Muscle of leg (tissue), 16 donors: ENCODE measurements around the gene ZNF112. TPM values are rescaled to one million over a fixed set of nuclear protein-coding genes. Genes with fewer than 3 reads are reported as not detected.
"Not testable (repeated sequence)": the region's sequence is repeated elsewhere in the genome, so short reads cannot be mapped to it uniquely, and the experiment has no call there.

Source experiments
- DNase-seq: peaks from one replicate; pipeline ENCODE4 v3.0.0; 2013
- H3K27ac ChIP-seq: one replicate; pipeline ENCODE4 v1.5.1; 2013; ENCODE audit warnings: mild to moderate bottlenecking, low read length, control low read depth
- H3K27me3 ChIP-seq: one replicate; pipeline ENCODE4 v1.6.1; 2013; ENCODE audit warnings: low read length; ENCODE audit not compliant: control insufficient read depth, insufficient read depth
- H3K36me3 ChIP-seq: one replicate; pipeline ENCODE4 v1.6.1; 2013; ENCODE audit warnings: low read length; ENCODE audit not compliant: control insufficient read depth, insufficient read depth
- H3K4me1 ChIP-seq: one replicate; pipeline ENCODE4 v1.6.1; 2013; ENCODE audit warnings: low read length; ENCODE audit not compliant: control insufficient read depth, insufficient read depth
- H3K4me3 ChIP-seq: one replicate; pipeline ENCODE4 v1.5.1; 2013; ENCODE audit warnings: low read length, control low read depth
- H3K9me3 ChIP-seq: replicated peaks from 2 replicates; pipeline ENCODE4 v1.6.1; 2013; ENCODE audit warnings: low read depth, low read length; ENCODE audit not compliant: control insufficient read depth
- WGBS: methylation state at CpG from one replicate; pipeline ENCODE4 v1.1.5; 2013; ENCODE audit warnings: missing lambda C conversion rate; ENCODE audit not compliant: insufficient coverage; 5-methylcytosine and 5-hydroxymethylcytosine counted together
- long read RNA-seq, 11 donors: transcript quantifications; one replicate each; lab custom pipeline, GENCODE V29; 2026
- polyA plus RNA-seq, 8 donors: library from polyadenylated mRNA; unstranded; fragments of 120-200 nt; gene quantifications; one replicate each; pipeline versions ENCODE4 v1.2.1 to v1.2.3, GENCODE V29; 2013; ENCODE audit warnings: inconsistent platforms in 1 of 8, low replicate concordance in 1 of 8; ENCODE audit not compliant: insufficient read length in 8 of 8, insufficient read depth in 1 of 8
- total RNA-seq: library from RNA; stranded (reverse); fragments of 120-200 nt; gene quantifications from one replicate; pipeline ENCODE4 v1.2.4, GENCODE V29; 2013

Gene ZNF112
- total RNA-seq (8.9 TPM), polyA plus RNA-seq (1 to 10 TPM; 4.9 to 6.4 (median 6.0) TPM)
- long read RNA-seq, donor 1, partial matches to known transcripts = 0 of 3 reads
- long read RNA-seq, donor 1, other reads (novel, unspliced or antisense) = 0 of 3 reads
- long read RNA-seq, donor 2 = 0 reads
- long read RNA-seq, donor 3, partial matches to known transcripts = 0 of 1 reads
- long read RNA-seq, donor 3, other reads (novel, unspliced or antisense) = 0 of 1 reads
- long read RNA-seq, donor 4 = 0 reads
- long read RNA-seq, donor 5, partial matches to known transcripts = 0 of 2 reads
- long read RNA-seq, donor 5, other reads (novel, unspliced or antisense) = 0 of 2 reads
- long read RNA-seq, donor 6, partial matches to known transcripts = 0 of 4 reads
- long read RNA-seq, donor 6, other reads (novel, unspliced or antisense) = 0 of 4 reads
- long read RNA-seq, donor 7, partial matches to known transcripts = 0 of 3 reads
- long read RNA-seq, donor 7, other reads (novel, unspliced or antisense) = 0 of 3 reads
- long read RNA-seq, donor 8 = 0 reads
- long read RNA-seq, donor 9 = 0 reads
- long read RNA-seq, donor 10, partial matches to known transcripts = 0 of 3 reads
- long read RNA-seq, donor 10, other reads (novel, unspliced or antisense) = 0 of 3 reads
- long read RNA-seq, donor 11 = 0 reads

DNA sequence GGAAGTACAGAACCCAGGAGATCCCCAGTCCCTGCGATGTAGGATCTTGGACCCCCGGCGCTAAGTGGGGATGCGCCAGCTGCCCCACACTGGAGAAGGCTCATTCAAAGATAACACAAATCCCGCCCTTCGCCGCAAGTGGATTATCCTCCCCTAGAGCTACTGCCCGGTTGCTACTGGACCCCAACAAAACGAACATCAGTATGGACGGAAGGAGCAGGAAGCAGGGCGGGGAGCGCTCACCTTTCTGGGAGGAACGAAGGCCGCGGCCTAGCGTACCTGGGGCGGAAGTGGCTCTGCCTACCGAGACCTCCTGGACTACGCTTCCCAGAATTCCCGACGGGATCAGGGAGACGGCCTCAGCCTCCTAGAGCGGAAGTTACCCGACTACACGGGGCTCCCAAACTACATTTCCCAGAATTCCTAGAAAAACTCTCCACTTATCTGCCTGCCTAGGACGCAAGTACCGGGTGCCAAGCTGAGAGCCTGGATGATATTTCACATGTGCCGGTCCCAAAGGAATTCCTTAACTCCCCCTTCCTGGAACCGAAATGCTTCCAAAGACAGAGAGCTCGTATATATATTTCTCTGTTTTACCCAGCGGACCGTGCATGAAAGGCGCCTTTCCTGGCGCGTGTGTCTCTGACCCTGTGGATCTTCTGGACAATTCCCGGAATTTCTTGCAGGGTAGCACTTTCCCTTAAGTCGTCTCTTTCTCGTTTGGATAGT is at the start of gene ZNF112:
ZNF112 (minus strand) TSS at position 298 of the 729 bp plus-strand sequence. CDS start 16,141 bp downstream, outside the sequence.
- WGBS = 0% methylated on average over 26 of the region's 38 CpGs

DNA sequence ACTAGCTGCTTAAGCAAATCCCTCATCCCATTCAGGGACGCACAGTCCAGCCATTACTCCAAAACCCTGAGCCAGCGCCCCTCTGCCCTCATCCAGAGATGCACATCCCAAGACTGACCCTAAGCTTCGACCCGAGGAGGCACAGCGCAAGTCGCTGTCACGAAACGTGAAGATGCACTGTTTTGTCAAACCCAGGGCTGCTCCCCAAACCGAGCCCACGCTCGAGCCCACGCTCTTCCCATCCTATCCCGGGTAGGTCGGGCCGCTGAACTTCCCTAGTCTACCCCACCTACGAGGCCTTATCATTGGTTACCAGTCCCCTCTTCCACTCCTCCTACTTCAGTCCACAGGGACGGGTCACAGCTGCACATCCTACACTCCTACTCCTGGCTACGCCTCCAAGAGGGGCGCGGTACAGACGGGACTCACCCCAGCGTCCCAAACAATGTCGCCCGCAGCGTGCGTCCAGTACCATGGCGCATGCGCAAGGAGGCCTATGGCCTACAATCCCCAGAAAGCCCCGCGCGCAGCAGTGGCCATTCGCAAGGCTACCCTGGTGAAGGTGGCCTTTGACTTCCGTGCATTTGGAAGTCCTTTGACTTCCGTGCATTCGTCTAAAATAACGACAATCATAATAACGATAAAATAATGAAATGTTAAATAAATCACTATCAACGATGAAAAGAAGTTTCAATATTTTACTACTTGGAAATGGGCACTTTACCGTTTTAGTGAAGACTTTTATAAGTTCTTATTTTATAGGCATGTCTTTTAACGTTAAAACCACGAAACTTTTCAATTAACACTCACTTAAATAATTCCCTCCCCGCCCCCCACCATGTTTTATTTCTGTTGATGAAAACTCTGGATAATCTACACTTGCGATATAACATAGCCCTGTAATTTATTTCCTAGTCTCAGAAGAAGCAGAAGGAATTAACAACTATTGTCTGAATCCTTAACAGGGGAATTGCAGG is 44.9 kb upstream of the ZNF112 start, which contains the start of gene ZNF285:
ZNF285 (minus strand) TSS at position 470 of the 977 bp plus-strand sequence. CDS start 4,395 bp downstream, outside the sequence.
- DNase-seq = peak; percentile 99
- Histone ChIP-seq H3K4me3 (peak within 1 kb of the TSS; percentile 54), H3K36me3 (peaks cover 3% of the 10 kb centered on the region), H3K27ac (peak within 1 kb of the TSS; percentile 77), H3K4me1 (peaks cover 3% of the 10 kb centered on the region), H3K9me3 (no peaks in the 10 kb centered on the region), H3K27me3 (no peaks in the 10 kb centered on the region)
- WGBS = under 1% methylated on average over 28 of the region's 43 CpGs

More for the DNA sequence above, at the start of gene ZNF112:
- Histone ChIP-seq H3K4me1 (peaks cover 2% of the 10 kb centered on the region), H3K27ac (peak within 1 kb of the TSS; percentile 65), H3K27me3 (no peaks in the 10 kb centered on the region), H3K4me3 (peak within 1 kb of the TSS; percentile 78), H3K9me3 (peaks cover 8% of the 10 kb centered on the region), H3K36me3 (no peaks in the 10 kb centered on the region)
- DNase-seq = peak; percentile 99

DNA sequence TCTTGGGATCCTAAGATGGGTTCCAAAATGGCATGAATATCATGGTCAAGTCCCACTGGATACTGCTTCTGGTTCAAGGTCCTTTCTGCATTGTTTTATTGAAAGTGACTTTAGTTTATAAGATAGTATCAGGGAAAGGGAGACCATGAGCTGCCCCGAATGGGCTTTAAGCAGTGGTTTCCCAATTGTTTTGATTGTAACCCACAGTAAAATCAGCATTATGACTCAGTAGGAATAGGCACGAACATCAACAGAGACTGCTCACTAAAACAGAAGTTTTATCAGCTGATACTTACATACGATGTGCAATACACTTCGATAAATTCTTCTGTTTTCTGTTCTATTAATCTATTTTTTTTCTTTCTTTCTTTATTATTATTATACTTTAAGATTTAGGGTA is 32.8 kb upstream of the ZNF112 start:
- H3K9me3 ChIP-seq, H3K27me3 ChIP-seq, H3K4me3 ChIP-seq, H3K4me1 ChIP-seq, H3K27ac ChIP-seq, DNase-seq: not testable (repeated sequence)
- WGBS = no CpG with 5 or more reads among the region's 4 CpGs
- peaks cover 15% of the 10 kb centered on the region for H3K36me3 ChIP-seq

DNA sequence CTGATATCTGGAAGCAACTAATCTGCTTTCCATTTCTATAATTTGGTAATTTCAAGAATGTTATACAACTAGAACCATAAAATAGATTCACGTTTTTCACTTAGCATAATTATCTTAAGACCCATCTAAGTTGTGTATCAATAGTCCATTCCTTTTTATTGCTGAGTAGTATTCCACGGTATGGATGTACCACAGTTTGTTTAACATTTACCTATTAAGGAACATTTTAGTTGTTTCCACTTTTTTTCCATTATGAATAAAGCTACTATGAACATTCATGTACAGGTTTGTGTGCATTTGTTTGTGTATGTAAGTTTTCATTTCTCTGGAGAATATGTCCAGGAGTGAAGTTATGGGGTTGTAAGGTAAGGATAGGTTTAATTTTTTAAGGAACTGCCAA is 18.3 kb upstream of the ZNF112 start:
- WGBS = no CpG with 5 or more reads among the region's 2 CpGs
- DNase-seq = no peak
- no peaks in the 10 kb centered on the region for H3K4me1 ChIP-seq
- H3K27ac ChIP-seq = no peak overlapping the region
- no peaks in the 10 kb centered on the region for H3K36me3 ChIP-seq
- peaks cover 4% of the 10 kb centered on the region for H3K9me3 ChIP-seq
- H3K27me3 ChIP-seq = no peaks in the 10 kb centered on the region
- no peak overlapping the region for H3K4me3 ChIP-seq

DNA sequence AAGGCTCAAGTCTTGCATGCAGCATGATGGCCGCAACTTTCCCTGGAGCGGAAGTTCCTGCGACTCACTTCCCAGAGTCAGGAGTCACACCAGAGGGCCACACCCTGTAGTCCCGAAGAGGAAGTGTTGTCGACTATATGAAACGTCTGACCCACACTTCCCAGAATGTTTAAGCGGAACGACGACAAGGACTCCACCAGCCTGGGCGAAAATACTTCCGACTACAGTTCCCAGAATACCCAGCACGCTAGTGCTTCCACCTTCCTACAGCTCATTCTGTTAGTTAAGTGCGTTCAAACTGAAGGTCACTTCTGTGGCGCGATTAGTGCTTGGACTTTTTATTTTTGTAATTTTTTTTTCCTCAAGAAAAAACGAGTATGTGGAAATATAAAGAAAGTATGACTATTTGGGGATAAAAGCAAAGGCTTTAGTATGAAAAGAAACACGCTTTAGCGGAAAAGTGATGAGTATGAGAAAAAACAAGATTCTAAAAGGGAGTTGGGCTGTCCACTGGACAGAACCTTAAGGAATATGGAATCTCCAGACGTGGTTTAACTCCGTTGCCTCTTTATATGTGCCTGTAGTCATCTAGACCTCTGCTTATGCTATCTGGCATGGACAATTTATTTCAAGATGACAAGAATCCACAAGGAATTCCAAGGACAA is 15.5 kb upstream of the ZNF112 start:
- DNase-seq = no peak
- no peaks in the 10 kb centered on the region for H3K36me3 ChIP-seq
- H3K27ac ChIP-seq = no peak overlapping the region
- H3K27me3 ChIP-seq = no peaks in the 10 kb centered on the region
- H3K4me3 ChIP-seq = no peak overlapping the region
- WGBS = 68% methylated on average over 15 of the region's 20 CpGs
- no peaks in the 10 kb centered on the region for H3K4me1 ChIP-seq
- peaks cover 2% of the 10 kb centered on the region for H3K9me3 ChIP-seq

DNA sequence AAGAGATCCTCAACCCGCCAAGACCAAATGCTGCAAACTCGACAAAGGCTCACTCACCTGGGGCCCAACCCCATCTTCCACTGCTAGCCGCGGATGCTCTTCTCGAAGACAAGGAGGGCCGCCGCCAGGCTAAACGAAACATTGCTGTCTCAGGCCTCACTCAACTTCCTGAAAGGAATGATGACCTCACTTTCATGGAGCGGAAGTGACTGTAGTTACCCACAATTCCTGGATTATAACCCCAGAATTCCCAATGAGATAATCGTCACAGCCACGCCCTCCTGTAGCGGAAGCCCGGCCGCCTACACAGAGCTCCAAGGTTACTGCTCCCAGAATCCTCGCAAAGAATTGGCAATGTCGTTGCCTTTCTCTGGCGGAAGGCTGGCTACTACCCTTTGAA is 10.5 kb upstream of the ZNF112 start:
- DNase-seq = no peak
- 71% methylated on average over 11 of the region's 17 CpGs for WGBS
- H3K27ac ChIP-seq = no peak overlapping the region
- H3K27me3 ChIP-seq = no peaks in the 10 kb centered on the region
- H3K9me3 ChIP-seq = peaks cover 2% of the 10 kb centered on the region
- no peaks in the 10 kb centered on the region for H3K4me1 ChIP-seq
- no peaks in the 10 kb centered on the region for H3K36me3 ChIP-seq
- H3K4me3 ChIP-seq = no peak overlapping the region

DNA sequence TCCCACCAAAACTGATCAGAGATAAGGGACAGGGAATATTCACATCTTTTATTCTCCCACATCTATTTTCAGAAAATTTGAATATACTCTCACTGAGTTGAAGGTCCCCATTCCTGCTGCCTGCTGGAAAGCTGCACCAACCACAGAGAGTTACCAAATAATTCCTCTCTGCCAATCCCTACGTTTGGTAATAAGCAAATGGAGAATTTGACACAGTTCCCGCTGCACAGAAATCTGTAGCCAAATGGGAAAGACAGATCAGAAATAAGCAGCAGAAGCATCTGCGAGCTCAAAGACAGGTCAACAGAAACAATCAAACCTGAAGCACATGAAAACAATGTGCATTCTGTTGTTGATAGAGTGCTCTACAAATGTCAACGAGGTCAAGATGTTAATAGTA is 9.9 kb downstream of the ZNF112 start:
- H3K27ac ChIP-seq = no peak overlapping the region
- no peak for DNase-seq
- H3K36me3 ChIP-seq = peaks cover 4% of the 10 kb centered on the region
- WGBS = 80% methylated on average over 1 of the region's 4 CpGs
- no peak overlapping the region for H3K4me3 ChIP-seq
- no peaks in the 10 kb centered on the region for H3K27me3 ChIP-seq
- H3K4me1 ChIP-seq = no peaks in the 10 kb centered on the region
- H3K9me3 ChIP-seq = peaks cover 58% of the 10 kb centered on the region

DNA sequence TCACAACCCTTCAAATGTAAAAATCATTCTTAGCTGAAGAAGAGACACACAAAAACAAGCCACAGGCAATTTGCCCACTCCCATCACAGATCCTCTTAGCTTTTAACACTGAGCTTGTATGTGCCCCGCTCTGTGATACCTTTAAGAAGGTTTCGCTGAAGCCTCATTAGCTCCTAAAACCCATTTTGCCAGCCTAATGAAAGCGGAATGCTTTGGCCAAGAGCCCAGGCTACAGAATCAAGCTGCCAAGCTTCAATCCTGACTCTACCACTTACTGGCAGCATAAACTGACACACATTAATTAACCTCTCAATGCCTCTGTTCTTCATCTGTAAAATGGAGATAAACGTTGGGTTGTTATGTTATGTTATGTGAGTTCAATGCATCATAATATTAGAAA is 10.5 kb downstream of the ZNF112 start:
- no peaks in the 10 kb centered on the region for H3K27me3 ChIP-seq
- peaks cover 4% of the 10 kb centered on the region for H3K36me3 ChIP-seq
- no peak for DNase-seq
- H3K9me3 ChIP-seq = peaks cover 57% of the 10 kb centered on the region
- no peak overlapping the region for H3K4me3 ChIP-seq
- 92% methylated on average over 3 of the region's 4 CpGs for WGBS
- no peaks in the 10 kb centered on the region for H3K4me1 ChIP-seq
- H3K27ac ChIP-seq = no peak overlapping the region

DNA sequence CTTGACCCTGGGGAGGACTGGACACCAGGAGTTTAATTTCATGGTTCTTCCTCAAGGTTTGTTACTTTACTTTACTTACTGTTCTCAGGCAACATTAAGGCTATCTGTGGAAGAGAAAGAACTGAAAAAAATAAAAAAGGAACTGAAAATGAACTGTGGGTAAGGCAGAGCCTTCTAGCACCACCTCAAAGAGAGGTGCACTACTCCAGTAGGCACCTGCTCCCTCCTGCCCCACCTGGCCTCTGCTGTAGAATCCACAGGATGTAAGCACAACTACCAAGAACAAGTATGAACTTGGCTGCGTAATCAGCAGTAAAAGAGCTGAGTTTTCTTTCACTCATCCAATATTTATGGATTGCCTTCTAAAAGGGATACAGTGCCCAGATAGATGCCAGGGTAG is 12.2 kb downstream of the ZNF112 start:
- DNase-seq = no peak
- WGBS = no CpG with 5 or more reads among the region's 1 CpG
- Histone ChIP-seq H3K4me1 (no peaks in the 10 kb centered on the region), H3K36me3 (peaks cover 14% of the 10 kb centered on the region), H3K27me3 (no peaks in the 10 kb centered on the region), H3K27ac (no peak overlapping the region), H3K9me3 (peaks cover 53% of the 10 kb centered on the region), H3K4me3 (no peak overlapping the region)
